SK-N-SH (cell line): Measurements from ENCODE around the gene JAZF1. TPM values are rescaled to one million over a fixed set of nuclear protein-coding genes. Genes with fewer than 3 reads are reported as not detected.

Experiments
- CTCF ChIA-PET: fragments of 300-600, 350-600 bp; formaldehyde crosslinking; extraction: SDS; loops from one replicate; lab custom pipeline; 2021; lab: Yijun Ruan, JAX
- POLR2A ChIA-PET: fragments of 350-600 bp; sonication (Branson Sonifier 250); formaldehyde crosslinking; extraction: SDS; loops from one replicate; lab custom pipeline; 2020; ENCODE audit warnings: antibody characterized with exemption, inconsistent platforms; lab: Yijun Ruan, JAX
- DNase-seq: peaks from one replicate; pipeline ENCODE4 v3.0.0; 2012
- H2AFZ ChIP-seq: fragments of 200-600 bp; sonication (generic); 2 replicates; pipeline ENCODE4 v1.8.1; 2016; ENCODE audit warnings: antibody characterized with exemption, mild to moderate bottlenecking, low read depth
- H3F3A ChIP-seq: fragments of 200-600 bp; sonication (generic); replicated peaks from 2 replicates; pipeline ENCODE3; 2016; ENCODE audit warnings: antibody characterized with exemption, mild to moderate bottlenecking; ENCODE audit not compliant: insufficient read depth
- H3K27ac ChIP-seq, 2 experiments: fragments of 200-500 bp in 1 of 2; fragments of 200-600 bp in 1 of 2; sonication (Bioruptor generic) in 1 of 2; sonication (generic), shearing (Covaris generic) in 1 of 2; 2 replicates each; pipeline versions ENCODE4 v1.5.1 to v1.6.1; 2014 to 2016; ENCODE audit warnings: low read depth in 2 of 2, inconsistent platforms in 1 of 2, low read length in 1 of 2, mild to moderate bottlenecking in 1 of 2, mixed read lengths in 1 of 2
- H3K27me3 ChIP-seq: fragments of 200-600 bp; sonication (generic), shearing (Covaris generic); 2 replicates; pipeline ENCODE4 v1.6.1; 2016; ENCODE audit warnings: mixed run types; ENCODE audit not compliant: insufficient read depth
- H3K36me3 ChIP-seq, 2 experiments: fragments of 200-500 bp in 1 of 2; fragments of 200-600 bp in 1 of 2; sonication (Bioruptor generic) in 1 of 2; sonication (generic) in 1 of 2; replicated peaks in 1 of 2; 2 replicates each; pipeline versions ENCODE3 to v1.5.1; 2014 to 2016; ENCODE audit warnings: low read length in 1 of 2, mild to moderate bottlenecking in 1 of 2; ENCODE audit not compliant: insufficient read depth in 2 of 2, control insufficient read depth in 1 of 2
- H3K4me1 ChIP-seq, 2 experiments: fragments of 200-500 bp in 1 of 2; fragments of 200-600 bp in 1 of 2; sonication (Bioruptor generic) in 1 of 2; sonication (generic), shearing (Covaris generic) in 1 of 2; 2 replicates each; pipeline versions ENCODE4 v1.5.1 to v1.6.1; 2014 to 2016; ENCODE audit warnings: low read depth in 1 of 2, low read length in 1 of 2, mixed run types in 1 of 2; ENCODE audit not compliant: insufficient read depth in 2 of 2, control insufficient read depth in 1 of 2
- H3K4me2 ChIP-seq: fragments of 200-600 bp; sonication (generic), shearing (Covaris generic); 2 replicates; pipeline ENCODE4 v1.6.1; 2017; ENCODE audit warnings: mixed run types
- H3K4me3 ChIP-seq, 2 experiments: fragments of 200-500 bp in 1 of 2; fragments of 200-600 bp in 1 of 2; sonication (Bioruptor generic) in 1 of 2; sonication (generic), shearing (Covaris generic) in 1 of 2; 2 replicates each; pipeline versions ENCODE4 v1.5.1 to v1.8.1; 2014 to 2016; ENCODE audit warnings: low read depth in 2 of 2, inconsistent platforms in 1 of 2, low read length in 1 of 2, mild to moderate bottlenecking in 1 of 2, mixed read lengths in 1 of 2, moderate library complexity in 1 of 2
- H3K79me2 ChIP-seq: fragments of 200-600 bp; sonication (generic); 2 replicates; pipeline ENCODE4 v1.8.1; 2017; ENCODE audit warnings: mild to moderate bottlenecking; ENCODE audit not compliant: insufficient read depth
- H3K9ac ChIP-seq: fragments of 200-600 bp; sonication (generic); 2 replicates; pipeline ENCODE4 v1.6.1; 2017; ENCODE audit warnings: mixed run types
- H3K9me2 ChIP-seq: fragments of 200-600 bp; sonication (generic); 2 replicates; pipeline ENCODE4 v1.6.1; 2017; ENCODE audit warnings: mixed run types
- H3K9me3 ChIP-seq: fragments of 200-600 bp; sonication (generic); 2 replicates; pipeline ENCODE4 v1.6.1; 2017; ENCODE audit warnings: mixed run types, mild to moderate bottlenecking, moderate library complexity
- H4K20me1 ChIP-seq: fragments of 200-600 bp; sonication (generic); 2 replicates; pipeline ENCODE4 v1.6.1; 2017; ENCODE audit warnings: mild to moderate bottlenecking, mixed run types; ENCODE audit not compliant: insufficient read depth
- CHD2 ChIP-seq: fragments of 150-350 bp; IDR thresholded peaks from 2 replicates; pipeline ENCODE4 v1.6.1; 2018; ENCODE audit warnings: low read length; ENCODE audit not compliant: partially characterized antibody
- CTCF ChIP-seq: fragments of 200-600 bp; sonication (generic); IDR thresholded peaks from 2 replicates; pipeline ENCODE4 v1.6.1; 2017; ENCODE audit warnings: antibody characterized with exemption, mild to moderate bottlenecking, moderate library complexity
- EP300 ChIP-seq, 2 experiments: IDR thresholded peaks; 2 replicates each; pipeline versions ENCODE4 v1.4.0 to v1.6.1; 2012; ENCODE audit warnings: borderline replicate concordance in 1 of 2, low read depth in 1 of 2, low read length in 1 of 2
- EZH2phosphoT487 ChIP-seq: fragments of 200-600 bp; sonication (generic); IDR thresholded peaks from 2 replicates; pipeline ENCODE4 v1.6.1; 2017; ENCODE audit warnings: low read depth, mixed run types, mild to moderate bottlenecking, antibody characterized with exemption, moderate library complexity, borderline replicate concordance
- FOSL2 ChIP-seq: IDR thresholded peaks from 2 replicates; pipeline ENCODE4 v1.4.0; 2012; ENCODE audit warnings: low read depth, mild to moderate bottlenecking, moderate library complexity, borderline replicate concordance
- FOXJ3 ChIP-seq: sonication (generic); formaldehyde crosslinking; IDR thresholded peaks from 2 replicates; pipeline ENCODE4 v1.5.1; 2020; ENCODE audit warnings: mild to moderate bottlenecking, missing genetic modification reagents
- FOXM1 ChIP-seq: IDR thresholded peaks from 2 replicates; pipeline ENCODE4 v1.4.0; 2012; ENCODE audit warnings: low read depth, mild to moderate bottlenecking
- GABPA ChIP-seq: IDR thresholded peaks from 2 replicates; pipeline ENCODE4 v1.4.0; 2012; ENCODE audit warnings: low read depth, mild to moderate bottlenecking
- IRF3 ChIP-seq: fragments of 150-350 bp; IDR thresholded peaks from 2 replicates; pipeline ENCODE4 v1.6.1; 2016; ENCODE audit warnings: mild to moderate bottlenecking, low read depth, low read length
- MAX ChIP-seq: IDR thresholded peaks from 2 replicates; pipeline ENCODE4 v1.4.0; 2012; ENCODE audit warnings: low read depth
- MXI1 ChIP-seq: IDR thresholded peaks from 2 replicates; pipeline ENCODE4 v1.6.1; 2012; ENCODE audit warnings: mild to moderate bottlenecking, low read depth, low read length, improper control_type of control experiment
- NRF1 ChIP-seq: IDR thresholded peaks from 2 replicates; pipeline ENCODE4 v1.6.1; 2012; ENCODE audit warnings: low read depth, mild to moderate bottlenecking, low read length
- POLR2AphosphoS5 ChIP-seq: IDR thresholded peaks from 2 replicates; pipeline ENCODE4 v1.6.1; 2012; ENCODE audit warnings: low read depth, low read length
- RAD21 ChIP-seq: IDR thresholded peaks from 2 replicates; pipeline ENCODE4 v1.6.1; 2012; ENCODE audit warnings: mild to moderate bottlenecking, low read length
- RCOR1 ChIP-seq: fragments of 150-350 bp; IDR thresholded peaks from 2 replicates; pipeline ENCODE4 v1.6.1; 2017; ENCODE audit warnings: antibody characterized with exemption, low read length
- RFX5 ChIP-seq: IDR thresholded peaks from 2 replicates; pipeline ENCODE4 v1.6.1; 2012; ENCODE audit warnings: mild to moderate bottlenecking, improper control_type of control experiment, low read length
- RXRA ChIP-seq: IDR thresholded peaks from 2 replicates; pipeline ENCODE4 v1.4.0; 2012; ENCODE audit warnings: low read depth, mild to moderate bottlenecking, borderline replicate concordance
- SIN3A ChIP-seq: IDR thresholded peaks from 2 replicates; pipeline ENCODE4 v1.6.1; 2012; ENCODE audit warnings: low read depth, mild to moderate bottlenecking, low read length, moderate library complexity, borderline replicate concordance
- SMC3 ChIP-seq: IDR thresholded peaks from 2 replicates; pipeline ENCODE4 v1.6.1; 2012; ENCODE audit warnings: low read depth, low read length, improper control_type of control experiment
- TCF12 ChIP-seq: IDR thresholded peaks from 2 replicates; pipeline ENCODE4 v1.4.0; 2012
- WGBS: methylation state at CpG from one replicate; pipeline ENCODE4 v1.1.6; 2017; ENCODE audit warnings: low lambda C conversion rate; 5-methylcytosine and 5-hydroxymethylcytosine counted together
- polyA plus RNA-seq, 3 experiments: library from polyadenylated mRNA; depleted of rRNA; stranded (reverse); fragments of >200 nt; gene quantifications; 2 replicates each; pipeline ENCODE4 v1.2.3, GENCODE V29; 2012

Gene JAZF1
- polyA plus RNA-seq, 1 of the 3 experiments (the other 2 are of a cell fraction), result 1.7 TPM

GRCh38 chr7:27866828-27867672 is 313.5 kb downstream of the JAZF1 start:
- TF ChIP-seq RFX5 (no peak), SMC3 (no peak), CTCF (no peak), POLR2AphosphoS5 (no peak), MXI1 (no peak), IRF3 (no peak), RXRA (no peak), CHD2 (no peak), GABPA (no peak), MAX (no peak), FOXM1 (no peak), RAD21 (no peak), FOSL2 (no peak), EP300 (IDR thresholded peaks at IDR 0.05; ENCODE audit: borderline replicate concordance in 1 of 2, low read depth in 1 of 2, low read length in 1 of 2) (no peak), RCOR1 (no peak), TCF12 (no peak), NRF1 (no peak), EZH2phosphoT487 (no peak), SIN3A (no peak), FOXJ3 (CRISPR knock-in tag) (no peak)
- no peak overlapping the region for H3K27ac ChIP-seq

More at GRCh38 chr7:27866828-27867672, 313.5 kb downstream of the JAZF1 start:
- H3K27me3 ChIP-seq, result no peaks in the 10 kb centered on the region
- no peak overlapping the region for H2AFZ ChIP-seq
- ChIA-PET CTCF (interaction anchor here (0.6 to 1.0 kb wide), 2 partner anchors 39 to 815 kb away, joined by 3 read pairs; no protein-coding TSS in a partner anchor), POLR2A (no interaction called here)
- no peaks in the 10 kb centered on the region for H4K20me1 ChIP-seq
- H3F3A ChIP-seq, result no peaks in the 10 kb centered on the region
- no peak overlapping the region for H3K4me3 ChIP-seq
- H3K9ac ChIP-seq, result no peak overlapping the region
- DNase-seq, result no peak
- H3K4me2 ChIP-seq, result no peak overlapping the region
- H3K79me2 ChIP-seq, result no peaks in the 10 kb centered on the region
- 86% methylated on average over 17 of the region's 17 CpGs for WGBS
- H3K9me2 ChIP-seq, result no peaks in the 10 kb centered on the region
- no peaks in the 10 kb centered on the region for H3K36me3 ChIP-seq
- H3K9me3 ChIP-seq, result no peaks in the 10 kb centered on the region
- H3K4me1 ChIP-seq, result no peaks in the 10 kb centered on the region; a peak in 1 of 4 replicates
